Brain microvascular endothelial cell (primary cell): Measurements from ENCODE around the gene AMT.
A peak's percentile ranks its signal among the peaks of the same experiment; 100 is the strongest.

ENCODE experiments used
- DNase-seq: peaks from one replicate; pipeline ENCODE4 v3.0.0-alpha.2; 2020
- H3K27ac ChIP-seq: fragments of 250-450 bp; sonication (Bioruptor Pico); 2 replicates; pipeline ENCODE4 v1.5.1; 2020; ENCODE audit warnings: mild to moderate bottlenecking, moderate library complexity
- H3K27me3 ChIP-seq: fragments of 250-450 bp; sonication (Bioruptor Pico); replicated peaks from 2 replicates; pipeline ENCODE4 v1.5.1; 2020; ENCODE audit warnings: mild to moderate bottlenecking
- H3K36me3 ChIP-seq: fragments of 250-450 bp; sonication (Bioruptor Pico); replicated peaks from 2 replicates; pipeline ENCODE4 v1.5.1; 2020; ENCODE audit warnings: mild to moderate bottlenecking
- H3K4me3 ChIP-seq: 2 replicates; pipeline ENCODE4 v1.5.1; 2011; ENCODE audit warnings: low read depth, mild to moderate bottlenecking, control low read depth, low read length, moderate library complexity
- in situ Hi-C: cut with HindIII; loops from 2 replicates; pipeline ENCODE4 v1.10.0; 2017; ENCODE audit warnings: low sequenced_read_pairs, low pct_ligation_motif_present
- TF ChIP-seq, protein P1 (sequence below): IDR thresholded peaks from 2 replicates; pipeline ENCODE4 v1.5.1; 2011; ENCODE audit warnings: low read depth, mild to moderate bottlenecking, moderate library complexity, low read length, control low read depth, inconsistent platforms; ENCODE audit errors: missing control alignments

Gene AMT

DNA sequence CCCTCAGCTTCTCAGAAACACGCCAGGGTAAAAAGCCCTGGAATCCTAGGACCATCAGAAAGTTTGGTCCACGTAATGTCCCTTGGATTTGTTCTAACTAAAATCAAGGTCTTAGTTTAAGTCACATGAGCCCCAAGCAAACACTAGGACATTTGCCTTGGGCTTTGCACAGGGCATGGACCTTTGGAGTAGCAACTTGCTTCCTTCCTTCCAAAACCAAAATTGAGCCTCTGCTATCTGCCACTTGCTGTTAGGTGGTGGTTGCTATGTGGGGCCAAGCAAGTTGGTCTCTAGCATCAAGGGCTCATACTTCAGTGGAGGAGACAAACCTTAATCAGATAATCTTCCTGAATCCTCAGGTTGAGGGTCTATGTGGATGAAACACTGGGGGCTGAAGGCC is 43.8 kb upstream of the AMT start:
- Histone ChIP-seq H3K36me3 (no peaks in the 10 kb centered on the region), H3K4me3 (no peak overlapping the region), H3K27me3 (no peaks in the 10 kb centered on the region), H3K27ac (no peak overlapping the region)
- DNase-seq = no peak
- in situ Hi-C loops = no loop called here
- TF ChIP-seq, protein P1, sequence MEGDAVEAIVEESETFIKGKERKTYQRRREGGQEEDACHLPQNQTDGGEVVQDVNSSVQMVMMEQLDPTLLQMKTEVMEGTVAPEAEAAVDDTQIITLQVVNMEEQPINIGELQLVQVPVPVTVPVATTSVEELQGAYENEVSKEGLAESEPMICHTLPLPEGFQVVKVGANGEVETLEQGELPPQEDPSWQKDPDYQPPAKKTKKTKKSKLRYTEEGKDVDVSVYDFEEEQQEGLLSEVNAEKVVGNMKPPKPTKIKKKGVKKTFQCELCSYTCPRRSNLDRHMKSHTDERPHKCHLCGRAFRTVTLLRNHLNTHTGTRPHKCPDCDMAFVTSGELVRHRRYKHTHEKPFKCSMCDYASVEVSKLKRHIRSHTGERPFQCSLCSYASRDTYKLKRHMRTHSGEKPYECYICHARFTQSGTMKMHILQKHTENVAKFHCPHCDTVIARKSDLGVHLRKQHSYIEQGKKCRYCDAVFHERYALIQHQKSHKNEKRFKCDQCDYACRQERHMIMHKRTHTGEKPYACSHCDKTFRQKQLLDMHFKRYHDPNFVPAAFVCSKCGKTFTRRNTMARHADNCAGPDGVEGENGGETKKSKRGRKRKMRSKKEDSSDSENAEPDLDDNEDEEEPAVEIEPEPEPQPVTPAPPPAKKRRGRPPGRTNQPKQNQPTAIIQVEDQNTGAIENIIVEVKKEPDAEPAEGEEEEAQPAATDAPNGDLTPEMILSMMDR = no peak

DNA sequence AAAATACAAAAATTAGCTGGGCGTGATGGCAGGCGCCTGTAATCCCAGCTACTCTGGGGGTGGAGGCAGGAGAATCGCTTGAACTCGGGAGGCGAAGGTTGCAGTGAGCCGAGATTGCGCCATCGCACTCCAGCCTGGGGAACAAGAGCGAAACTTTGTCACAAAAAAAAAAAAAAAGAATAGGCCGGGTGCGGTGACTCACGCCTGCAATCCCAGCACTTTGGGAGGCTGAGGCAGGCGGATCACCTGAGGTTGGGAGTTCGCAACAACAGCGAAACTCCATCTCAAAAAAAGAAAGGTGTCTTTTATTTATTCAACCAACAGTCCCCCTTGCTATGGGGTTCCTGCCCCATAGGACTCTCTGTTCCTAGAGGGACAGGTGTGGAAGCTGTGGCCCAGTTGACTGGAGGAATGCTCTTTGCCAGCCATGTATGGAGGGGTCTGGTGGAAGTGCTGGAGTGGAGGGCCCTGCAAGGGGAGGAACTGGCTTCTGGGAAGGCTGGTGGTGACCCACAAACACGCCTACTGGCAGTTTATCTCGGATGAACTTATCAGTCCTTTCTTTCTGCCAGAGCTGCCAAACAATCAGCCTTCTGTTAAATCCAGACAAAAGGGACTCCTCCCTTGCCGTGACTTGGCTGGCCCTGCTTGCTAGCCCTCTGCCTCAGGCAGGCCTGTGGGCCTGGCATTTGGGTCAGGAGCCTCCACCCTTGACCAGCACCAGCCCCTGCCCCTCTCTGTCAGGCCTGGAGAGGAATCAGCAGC is 43.2 kb upstream of the AMT start:
- H3K27ac ChIP-seq = no peak overlapping the region
- no peak overlapping the region for H3K4me3 ChIP-seq
- DNase-seq = no peak
- in situ Hi-C loops = no loop called here
- TF ChIP-seq, protein P1 = no peak
- H3K27me3 ChIP-seq = no peaks in the 10 kb centered on the region
- no peaks in the 10 kb centered on the region for H3K36me3 ChIP-seq

DNA sequence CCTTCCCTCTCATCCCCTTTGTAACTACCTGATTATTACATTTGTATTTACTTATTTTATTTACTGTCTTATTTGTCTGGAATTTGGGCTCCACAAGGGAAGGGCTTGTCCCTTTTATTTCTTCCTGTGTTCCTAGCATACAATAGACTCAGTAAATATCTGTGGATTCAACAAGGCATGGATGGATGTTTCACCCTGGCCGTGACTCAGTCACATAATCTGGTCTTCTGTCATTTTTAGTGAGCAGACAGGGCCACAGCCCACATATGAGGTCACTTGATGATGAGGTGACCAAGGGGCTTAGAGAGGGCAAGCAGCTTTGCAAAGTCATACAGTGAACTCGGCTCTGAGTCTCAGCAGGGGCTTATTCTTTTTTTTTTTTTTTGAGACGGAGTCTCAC is 39.9 kb upstream of the AMT start:
- in situ Hi-C loops = no loop called here
- Histone ChIP-seq H3K4me3 (no peak overlapping the region), H3K36me3 (no peaks in the 10 kb centered on the region), H3K27ac (peak overlapping the region; percentile 68), H3K27me3 (no peaks in the 10 kb centered on the region)
- TF ChIP-seq, protein P1 = no peak
- peak; percentile 61 for DNase-seq

DNA sequence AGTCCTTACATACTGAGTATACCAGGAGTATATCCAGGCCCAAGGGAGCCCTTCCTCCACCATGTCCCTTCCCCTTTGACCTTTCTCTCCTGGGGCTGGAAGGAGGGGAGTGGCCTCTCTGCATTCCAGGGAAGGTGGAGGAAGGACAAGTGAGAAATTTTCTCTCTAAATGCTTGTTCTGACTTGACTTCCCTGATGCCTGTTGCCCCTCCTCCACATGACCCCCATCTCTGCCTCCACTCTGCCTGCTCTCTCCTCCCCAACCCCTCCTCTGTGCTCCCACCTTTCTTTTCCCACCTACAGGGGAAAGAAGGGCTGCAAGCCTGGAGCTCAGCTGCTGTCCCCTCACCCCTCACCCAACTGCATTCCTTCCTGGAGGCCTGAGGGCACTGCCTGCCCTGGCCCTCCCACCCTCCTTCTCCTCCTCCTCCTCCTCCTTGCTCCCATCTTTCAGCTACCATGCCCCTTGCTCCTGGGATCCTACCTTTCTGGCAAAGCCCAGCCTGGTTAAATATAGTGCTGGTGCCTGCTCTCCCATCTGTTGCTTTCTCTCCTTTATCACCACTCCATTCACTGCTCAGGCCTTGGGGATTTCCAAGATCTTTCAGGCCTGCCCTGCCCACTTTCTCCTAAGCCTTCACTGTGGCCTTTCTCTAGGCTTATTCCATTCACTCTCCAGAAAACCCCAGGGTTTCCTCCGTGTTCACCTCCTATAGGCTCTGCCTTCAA is 39.3 kb upstream of the AMT start:
- H3K27ac ChIP-seq = peak overlapping the region; percentile 68
- DNase-seq = peak; percentile 25
- no peaks in the 10 kb centered on the region for H3K27me3 ChIP-seq

DNA sequence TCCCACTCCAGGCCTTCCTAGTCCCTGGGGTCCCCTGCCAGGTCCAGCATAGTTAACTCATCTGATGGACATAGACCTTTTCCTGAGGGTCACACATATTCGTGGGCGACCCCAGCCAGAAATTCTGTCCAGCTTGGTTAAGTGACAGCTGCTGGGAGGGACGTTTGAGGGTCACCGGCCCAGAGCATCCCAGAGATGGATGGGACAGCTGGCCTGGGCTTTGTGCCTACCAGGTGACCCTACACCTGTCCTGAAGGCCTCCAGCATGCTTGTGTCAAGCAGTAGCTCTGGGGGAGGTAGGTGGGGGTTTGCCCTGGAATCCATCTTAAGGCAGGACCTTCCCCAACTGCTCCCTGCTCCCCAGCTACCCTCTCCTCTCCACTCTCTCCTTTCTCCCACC is 38.7 kb upstream of the AMT start:
- Histone ChIP-seq H3K36me3 (no peaks in the 10 kb centered on the region), H3K27me3 (no peaks in the 10 kb centered on the region), H3K27ac (no peak overlapping the region), H3K4me3 (no peak overlapping the region)
- in situ Hi-C loops = no loop called here
- TF ChIP-seq, protein P1 = no peak
- DNase-seq = no peak

More for the DNA sequence above, 39.3 kb upstream of the AMT start:
- TF ChIP-seq, protein P1 = no peak
- in situ Hi-C loops = no loop called here
- H3K36me3 ChIP-seq = no peaks in the 10 kb centered on the region
- H3K4me3 ChIP-seq = no peak overlapping the region
